IPS-NIHi7 (cell line): ENCODE results near the gene TSPAN9.

Experiments used
- DNase-seq: peaks from one replicate; pipeline ENCODE4 v3.0.0; 2012; ENCODE audit warnings: mixed read lengths; ENCODE audit errors: extremely low spot score

Gene TSPAN9

DNA sequence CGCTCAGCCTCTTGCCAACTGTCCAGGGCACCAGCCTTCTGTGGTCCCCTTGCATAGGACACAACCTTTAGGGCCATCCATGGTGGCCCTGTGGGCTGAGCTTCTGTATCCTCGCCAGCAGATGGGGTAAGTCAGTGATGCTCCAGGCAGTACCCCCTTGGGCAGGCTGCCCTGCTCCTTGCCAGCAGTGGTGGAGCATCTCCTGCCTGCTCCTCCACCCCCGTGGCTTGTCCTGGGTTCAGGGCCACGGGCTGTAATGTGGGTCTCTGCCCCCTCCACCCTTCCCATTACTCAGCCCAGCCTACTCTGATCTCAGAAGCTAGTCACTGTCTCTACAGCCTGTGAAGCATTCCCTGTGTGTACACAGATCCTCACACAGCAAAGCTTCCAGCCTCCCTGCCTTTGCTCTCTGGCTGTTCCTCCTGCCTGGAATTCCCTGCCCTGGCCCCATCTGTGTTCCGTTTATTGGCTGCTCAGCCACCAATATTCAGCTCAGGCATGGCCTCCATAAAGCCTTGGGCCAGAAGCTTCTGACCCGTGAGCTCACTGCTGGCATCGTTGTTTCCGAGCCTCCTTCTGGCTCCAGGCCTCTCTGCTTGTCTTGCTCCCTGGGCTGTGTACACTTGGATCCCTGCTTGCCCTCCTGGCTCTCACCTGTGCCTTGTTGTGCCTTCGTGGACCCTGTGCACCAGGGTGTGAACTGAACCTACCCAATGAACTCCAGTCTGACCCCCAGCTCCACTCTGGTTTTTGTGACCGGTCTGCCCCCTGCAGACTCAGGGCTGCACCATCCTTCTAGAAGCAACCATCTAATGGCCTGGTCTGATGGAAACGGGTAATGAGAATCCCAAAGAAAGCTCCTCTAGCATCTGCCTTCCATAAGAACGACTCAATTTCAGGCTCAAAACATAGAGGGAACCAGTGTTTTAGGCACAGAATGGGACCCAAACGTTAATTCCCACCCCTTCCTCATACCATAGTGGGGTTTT lies 236.8 kb downstream of the TSPAN9 start:
- DNase-seq, result peak; percentile 71

DNA sequence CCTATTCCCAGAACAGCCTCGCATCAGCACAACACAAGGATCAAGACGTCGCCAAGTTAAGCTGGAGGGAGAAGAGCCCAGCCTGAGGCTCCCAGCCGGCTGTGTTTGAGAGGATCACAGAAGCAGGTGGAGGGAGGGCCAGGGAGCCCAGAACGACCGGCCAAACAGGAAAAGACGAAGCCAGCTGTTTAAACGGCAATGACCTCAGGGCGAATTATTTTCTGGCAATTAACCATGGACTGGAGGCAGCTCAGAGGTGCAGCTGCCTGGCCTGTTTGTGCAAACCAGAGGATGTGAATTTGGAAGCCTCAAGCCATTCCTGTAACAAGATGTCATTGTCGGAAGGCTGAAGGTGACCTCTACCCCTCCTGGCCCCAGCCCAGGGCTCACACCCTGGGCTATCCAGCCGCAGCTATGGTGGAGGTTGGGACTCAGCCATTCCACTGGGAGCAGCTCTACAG lies 238.1 kb downstream of the TSPAN9 start:
- DNase-seq, result no peak

DNA sequence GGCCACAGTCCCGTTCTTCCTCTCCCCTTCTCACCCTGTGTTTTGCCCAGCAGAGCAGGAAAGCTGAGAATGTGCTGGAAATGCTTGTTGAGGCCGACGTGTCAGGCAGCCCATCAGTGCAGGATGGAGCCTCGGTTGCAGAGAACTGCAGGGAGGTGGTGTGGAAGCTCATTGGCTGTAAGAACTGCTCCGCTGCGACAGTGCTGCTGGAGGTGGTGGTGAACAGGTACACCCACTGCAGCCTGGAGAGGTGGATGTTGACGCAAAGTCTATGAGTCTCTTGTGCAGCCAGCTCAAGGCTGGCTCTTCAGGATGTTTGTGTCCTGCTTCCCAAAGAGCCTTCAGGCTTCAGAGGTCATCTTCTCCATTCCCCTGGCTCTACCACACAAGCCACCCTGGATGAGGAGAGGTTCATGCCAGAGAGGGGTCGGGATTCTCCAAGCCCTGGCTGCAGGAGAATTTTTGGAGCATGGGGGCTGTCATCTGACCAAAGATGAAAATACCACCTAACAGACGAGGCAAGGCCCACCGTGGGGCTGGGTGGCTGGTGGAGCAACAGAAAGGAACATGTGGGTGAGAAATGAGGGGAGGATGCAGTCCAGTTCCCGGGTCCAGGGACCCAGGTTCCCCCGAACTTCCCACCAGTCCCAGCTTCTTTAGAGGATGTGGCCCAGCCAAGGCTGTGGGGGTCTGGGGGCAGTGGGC lies 239.7 kb downstream of the TSPAN9 start:
- DNase-seq, result no peak

GRCh38 chr12:3317481-3317815 lies 240.3 kb downstream of the TSPAN9 start:
- DNase-seq, result no peak

- DNase-seq, result no peak
Measured at GRCh38 chr12:3317841-3318501, 240.8 kb downstream of the TSPAN9 start.

DNA sequence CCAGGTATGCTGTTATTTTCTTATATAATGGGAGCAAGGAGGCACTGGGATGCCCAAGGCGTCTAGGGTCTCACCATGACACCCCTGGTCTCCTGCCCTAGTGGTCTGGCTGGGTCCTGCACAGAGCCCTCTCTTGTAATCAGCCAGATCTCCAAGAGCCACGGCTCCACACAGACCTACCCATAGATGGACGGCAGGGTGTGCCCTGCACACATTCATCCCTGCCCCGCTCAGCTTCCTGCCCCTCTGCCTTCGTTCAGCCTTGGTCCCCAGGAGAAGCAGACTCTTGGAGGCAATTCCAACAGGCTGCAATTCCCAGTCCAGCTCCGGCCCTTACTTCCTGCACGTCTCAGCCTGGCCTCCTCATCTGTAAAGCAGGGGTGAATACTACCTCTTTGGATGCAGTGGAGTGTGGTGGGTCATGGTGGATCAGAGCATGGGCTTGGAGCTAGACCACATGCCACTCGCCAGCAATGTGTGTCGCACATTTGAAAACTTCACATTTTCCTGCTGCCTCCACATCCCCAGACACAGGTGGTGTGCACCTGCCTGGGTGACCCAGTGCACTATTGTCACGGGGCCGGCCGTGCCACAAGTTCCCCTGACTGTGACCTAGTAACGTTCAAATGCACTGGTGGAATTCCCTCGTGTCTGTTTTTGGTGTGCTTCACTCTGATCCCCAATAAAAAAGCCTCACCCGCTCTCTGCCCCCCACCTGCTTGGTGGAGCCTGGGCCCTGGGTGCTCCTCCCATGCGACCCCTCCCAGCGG lies 242.7 kb downstream of the TSPAN9 start:
- DNase-seq, result no peak

GRCh38 chr12:3320881-3321509 lies 243.8 kb downstream of the TSPAN9 start:
- no peak for DNase-seq

DNA sequence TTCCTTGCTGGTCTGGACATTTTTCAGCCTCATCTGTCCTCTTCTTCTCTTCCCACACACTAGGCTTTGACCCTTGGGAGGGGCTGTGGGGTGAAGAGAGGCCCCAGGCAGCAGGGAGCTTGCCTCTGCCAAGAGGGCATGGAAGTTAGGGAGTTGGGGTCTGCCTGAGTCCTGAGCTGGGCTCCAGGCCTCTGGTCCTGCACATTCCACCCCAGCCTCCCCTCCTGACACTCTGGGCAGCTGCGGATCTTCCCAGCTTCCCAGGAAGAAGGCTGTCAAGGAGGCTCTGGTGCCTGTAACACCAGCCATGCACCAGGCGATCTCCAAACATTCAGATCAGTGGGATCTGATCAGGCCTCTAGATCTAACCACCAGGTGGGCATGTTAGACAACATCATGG lies 244.7 kb downstream of the TSPAN9 start:
- DNase-seq, result no peak

- no peak for DNase-seq
Measured at GRCh38 chr12:3323002-3323685, 246.0 kb downstream of the TSPAN9 start.

DNA sequence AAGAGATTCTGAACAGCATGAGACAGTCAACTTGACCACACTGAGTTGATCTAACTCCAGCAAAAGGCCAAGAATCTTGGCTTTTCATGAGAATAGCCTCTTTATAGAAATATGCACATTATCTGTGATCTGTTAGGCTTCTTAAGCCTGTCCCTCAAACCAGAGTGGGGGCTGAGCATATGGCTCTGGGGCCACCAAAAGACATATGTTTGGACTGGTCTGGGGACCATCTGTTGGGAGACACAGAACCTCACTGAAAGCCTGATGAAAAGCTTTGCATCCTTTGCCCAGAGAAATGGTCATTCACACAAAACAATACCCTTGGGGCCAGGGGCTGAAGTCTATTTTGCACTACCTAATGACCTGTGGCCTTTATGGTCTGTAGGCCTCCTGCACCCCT lies 248.6 kb downstream of the TSPAN9 start:
- no peak for DNase-seq

DNA sequence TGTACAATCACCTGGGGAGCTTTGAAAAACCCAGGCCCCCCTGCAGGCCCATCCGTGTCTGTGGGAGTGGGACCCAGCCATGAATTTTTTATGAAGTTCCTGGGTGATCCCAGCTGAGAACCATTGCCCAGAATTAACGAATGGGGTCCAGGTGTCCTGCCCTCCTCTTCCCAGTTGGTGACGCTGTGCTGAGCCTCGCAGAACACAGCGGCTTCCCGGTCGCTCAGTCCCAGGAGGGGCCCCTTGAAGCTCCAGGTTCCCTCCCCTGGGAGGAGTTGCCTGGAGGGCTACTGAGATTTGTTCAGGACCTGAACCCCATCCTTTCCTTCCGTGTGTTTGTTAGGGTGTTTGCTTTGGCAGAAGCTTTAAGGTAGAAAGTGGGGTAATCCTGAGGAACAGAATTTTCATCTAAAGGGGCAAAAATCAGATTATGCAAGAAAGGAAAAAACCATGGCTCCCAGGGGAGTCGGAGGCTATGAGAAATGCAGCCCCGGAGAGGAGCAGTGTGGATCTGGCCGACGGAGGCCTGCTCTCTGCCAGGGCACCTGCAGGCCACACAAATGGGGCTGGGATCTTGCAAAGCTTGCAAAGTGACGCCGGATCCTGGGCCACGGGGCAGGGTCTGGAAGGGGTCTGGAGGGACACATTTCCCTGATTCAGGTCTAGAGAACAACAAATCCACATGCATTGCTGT lies 249.1 kb downstream of the TSPAN9 start:
- peak; percentile 79 for DNase-seq

DNA sequence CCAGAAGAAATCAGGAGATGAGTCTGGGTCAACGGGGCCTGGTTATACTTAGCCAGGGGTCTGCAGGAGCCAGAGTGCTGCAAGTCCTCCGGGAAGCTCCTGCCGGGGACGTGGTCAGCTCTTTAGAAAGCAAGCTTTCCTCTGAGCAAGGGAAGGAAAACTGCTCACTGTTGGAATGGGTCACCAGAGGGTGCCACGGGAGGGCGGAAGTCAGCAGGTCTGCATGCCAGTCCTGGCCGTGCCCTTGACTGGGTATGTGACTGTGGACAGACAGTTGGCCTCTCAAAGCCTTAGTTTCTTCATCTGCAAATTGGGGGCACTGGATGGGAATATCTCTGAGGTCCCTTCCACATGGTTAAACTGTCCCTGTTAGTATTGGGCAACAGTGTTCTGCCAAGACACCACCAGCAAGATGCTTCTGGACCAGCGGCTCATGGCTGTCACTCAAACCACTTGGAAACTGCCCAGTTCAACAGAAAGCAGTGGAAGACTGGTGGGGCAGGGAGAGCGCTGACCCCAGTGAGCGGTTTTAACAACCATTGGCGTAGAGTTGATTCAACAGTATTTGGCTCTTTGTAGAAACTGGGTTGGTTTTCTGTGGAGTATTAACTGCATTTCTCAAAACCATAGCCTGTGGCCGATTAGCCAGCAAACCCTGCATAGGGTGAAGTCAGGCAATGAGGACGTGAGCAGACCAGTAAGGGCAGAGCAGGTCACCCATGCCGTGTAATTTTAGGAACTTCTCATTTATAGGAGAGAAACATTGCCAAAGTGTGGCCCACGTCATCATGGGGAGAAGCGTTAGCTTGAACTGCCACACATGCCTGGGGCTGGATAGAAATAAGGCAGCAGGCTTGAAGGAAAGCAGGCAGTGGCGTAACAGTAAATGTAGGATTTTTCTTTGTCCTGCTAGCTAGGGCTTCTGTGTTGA lies 249.9 kb downstream of the TSPAN9 start:
- DNase-seq, result no peak

DNA sequence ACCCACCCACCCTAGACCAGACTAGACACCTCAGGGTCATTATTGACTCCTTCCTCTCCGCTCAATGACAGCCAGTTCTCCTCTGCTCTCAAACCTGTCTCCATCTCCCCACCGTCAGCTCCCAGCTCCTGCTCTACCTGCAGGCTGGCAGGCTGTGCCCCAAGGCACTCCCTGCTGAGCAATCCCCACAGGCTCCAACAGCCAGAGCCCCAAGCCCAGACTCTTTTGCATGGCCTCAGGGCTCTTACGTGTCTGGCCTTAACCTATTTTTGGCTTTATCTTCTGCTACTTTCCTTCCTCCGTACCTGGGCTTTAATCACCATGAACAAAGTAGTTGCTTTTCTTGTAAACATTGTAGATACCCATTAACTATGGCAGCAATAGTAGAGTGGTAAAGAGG lies 250.9 kb downstream of the TSPAN9 start:
- no peak for DNase-seq

- DNase-seq, result no peak
Measured at GRCh38 chr12:3328571-3328970, 251.4 kb downstream of the TSPAN9 start.

GRCh38 chr12:3329361-3329760 lies 252.2 kb downstream of the TSPAN9 start:
- no peak for DNase-seq

GRCh38 chr12:3330976-3331510 lies 253.9 kb downstream of the TSPAN9 start:
- no peak for DNase-seq

DNA sequence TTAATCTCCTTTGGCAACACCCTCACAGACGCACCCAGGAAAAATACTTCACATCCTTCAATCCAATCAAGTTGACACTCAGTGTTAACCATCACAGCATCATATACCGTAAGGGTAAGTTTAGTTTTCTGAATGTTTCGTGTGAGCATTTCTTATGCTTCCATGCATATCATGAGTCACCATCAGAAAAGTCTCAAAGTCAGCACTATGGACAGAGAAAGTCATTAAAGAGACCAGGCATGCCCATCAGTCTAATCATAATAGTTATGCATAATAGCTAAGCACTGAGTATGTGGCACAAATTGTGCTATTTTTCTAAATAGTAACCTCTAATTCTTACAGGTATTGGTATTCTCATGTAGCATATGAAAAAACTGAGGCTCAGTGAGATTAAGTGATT lies 255.0 kb downstream of the TSPAN9 start:
- DNase-seq, result no peak

DNA sequence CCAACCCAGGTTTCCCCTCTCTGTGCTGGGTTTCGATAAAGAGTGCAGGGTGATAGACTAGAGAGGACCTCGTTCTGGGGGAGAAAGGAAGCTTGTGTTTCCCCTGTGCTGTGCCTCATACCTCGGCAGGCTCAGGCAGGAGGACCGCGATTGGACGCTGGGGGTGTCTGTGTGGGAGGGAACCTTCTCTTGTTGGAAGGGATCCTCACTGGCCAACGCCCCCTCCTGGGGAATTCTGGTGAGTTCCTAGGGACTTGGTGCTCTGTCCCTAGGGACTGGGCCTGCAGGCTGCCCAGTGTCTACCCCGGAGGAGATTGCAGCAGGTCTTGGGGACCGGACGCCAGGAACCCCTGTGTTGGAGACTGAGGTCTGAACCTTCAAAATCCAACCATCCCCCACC lies 256.4 kb downstream of the TSPAN9 start:
- peak; percentile 91 for DNase-seq

DNA sequence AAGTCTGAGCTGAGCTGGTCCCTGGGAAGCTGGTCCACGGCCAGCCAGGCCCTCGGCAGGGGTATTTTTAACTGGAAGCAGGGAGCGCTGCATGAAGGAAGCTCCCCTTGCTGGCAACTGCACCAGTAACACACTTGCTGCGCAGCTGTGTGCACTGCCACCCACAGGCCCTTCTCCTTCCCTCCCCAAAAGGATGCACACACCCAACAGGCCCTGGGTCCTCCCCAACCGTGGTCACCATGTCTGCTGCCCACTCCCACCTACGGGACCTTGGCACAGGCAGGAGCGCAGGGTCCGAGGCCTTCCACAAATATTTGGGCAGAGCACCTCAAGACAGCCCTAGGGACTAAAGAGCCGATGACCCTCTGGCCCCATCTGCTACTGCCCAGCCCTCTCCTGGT lies 256.8 kb downstream of the TSPAN9 start:
- DNase-seq, result no peak
